PFSK-1 (cell line): Measurements from ENCODE around the gene SBF1.

ENCODE experiments used
- FOXP2 ChIP-seq: optimal IDR thresholded peaks from 2 replicates; pipeline ENCODE3; 2011; ENCODE audit warnings: borderline replicate concordance, control low read depth, inconsistent platforms; ENCODE audit not compliant: insufficient read depth; ENCODE audit errors: extremely low read length, extremely low read depth
- POLR2AphosphoS5 ChIP-seq: IDR thresholded peaks from 2 replicates; pipeline ENCODE4 v1.6.1; 2012; ENCODE audit warnings: low read depth, mild to moderate bottlenecking, control low read depth, low read length, moderate library complexity
- REST ChIP-seq, 2 experiments: IDR thresholded peaks; 2 replicates each; pipeline versions ENCODE4 v1.6.1 to v1.8.0; 2011 to 2012; ENCODE audit warnings: low read depth in 2 of 2, low read length in 2 of 2, control low read depth in 1 of 2, inconsistent platforms in 1 of 2, mild to moderate bottlenecking in 1 of 2, moderate library complexity in 1 of 2; ENCODE audit not compliant: insufficient read depth in 1 of 2
- SIN3A ChIP-seq: IDR thresholded peaks from 2 replicates; pipeline ENCODE4 v1.6.1; 2012; ENCODE audit warnings: mild to moderate bottlenecking, low read length, moderate library complexity, borderline replicate concordance; ENCODE audit not compliant: insufficient read depth
- TAF1 ChIP-seq: IDR thresholded peaks from 2 replicates; pipeline ENCODE4 v1.6.1; 2012; ENCODE audit warnings: low read length, control low read depth, borderline replicate concordance; ENCODE audit not compliant: insufficient read depth

GRCh38 chr22:50439314-50439870 lies 35.4 kb downstream of the SBF1 start:
- no peak for TF ChIP-seq TAF1
- TF ChIP-seq REST (IDR thresholded peaks at IDR 0.05; ENCODE audit: insufficient read depth in 1 of 2, low read depth in 2 of 2, low read length in 2 of 2), result no peak
- TF ChIP-seq POLR2AphosphoS5, result no peak
- no peak for TF ChIP-seq SIN3A
- no peak for TF ChIP-seq FOXP2
